ENCODE measurements around the gene ASMTL.

GRCh38 chrX:1384658-1385252 is 68.0 kb downstream of the ASMTL start:
- no peak for TF ChIP-seq EZH2 (IDR thresholded peaks at IDR 0.05)
- peak; percentile 71 for TF ChIP-seq POLR2AphosphoS5 (IDR thresholded peaks at IDR 0.05; ENCODE audit: borderline replicate concordance, low read depth, low read length)
- no peak for TF ChIP-seq FOXP2 (optimal IDR thresholded peaks at IDR 0.05; ENCODE audit: control extremely low read depth, extremely low read length, insufficient read depth)

Measured in SK-N-MC (cell line).